Lower lobe of right lung (tissue), 2 donors: ENCODE measurements around the gene NKX1-1. TPM values are rescaled to one million over a fixed set of nuclear protein-coding genes. Genes with fewer than 3 reads are reported as not detected.
A peak's percentile ranks its signal among the peaks of the same experiment; 100 is the strongest.

Experiments
- ATAC-seq, 2 donors: fragments of 200-7000 bp; cut with Tn5 transposase; one replicate each; pipeline ENCODE4 v1.9.1; 2020 to 2022; ENCODE audit warnings: mild to moderate bottlenecking in 2 of 2, moderate library complexity in 2 of 2
- DNase-seq: peaks from one replicate; pipeline ENCODE4 v3.0.0-alpha.2; 2020
- H3K27ac ChIP-seq: fragments of 200-600 bp; one replicate; pipeline ENCODE4 v1.8.0; 2022
- H3K27me3 ChIP-seq: fragments of 200-600 bp; one replicate; pipeline ENCODE4 v1.8.0; 2022; ENCODE audit warnings: low read depth
- H3K36me3 ChIP-seq: fragments of 200-600 bp; one replicate; pipeline ENCODE4 v1.8.0; 2022; ENCODE audit warnings: mild to moderate bottlenecking
- H3K4me1 ChIP-seq: fragments of 200-600 bp; one replicate; pipeline ENCODE4 v1.8.0; 2022
- H3K4me3 ChIP-seq: fragments of 200-600 bp; one replicate; pipeline ENCODE4 v1.8.0; 2022; ENCODE audit warnings: mild to moderate bottlenecking
- H3K9me3 ChIP-seq: fragments of 200-600 bp; one replicate; pipeline ENCODE4 v1.8.0; 2022
- CTCF ChIP-seq: fragments of 200-600 bp; IDR thresholded peaks from one replicate; pipeline ENCODE4 v1.8.0; 2022; ENCODE audit warnings: antibody characterized with exemption, mild to moderate bottlenecking
- intact Hi-C: fragments of 100-400 bp; cut with DNase I; formaldehyde crosslinking; loops from one replicate; pipeline ENCODE4 v1.11.0; 2022
- total RNA-seq: library from RNA; stranded (reverse); fragmentation: NEBNext Ultra II Directional; extraction: Animal tissue kit (Norgen Biotek cat#: 25700); gene quantifications from one replicate; pipeline ENCODE4 v1.2.1, GENCODE V29; 2021
- donor health status: DM: no; HTN: yes; CAD: no; lungs with severe emphysema.

NKX1-1 gene
- total RNA-seq, 1 donor from 2014 or later = not detected

- Histone ChIP-seq H3K4me3 (no peak overlapping the region), H3K27me3 (no peaks in the 10 kb centered on the region), H3K4me1 (peaks cover 13% of the 10 kb centered on the region), H3K27ac (peak overlapping the region; percentile 41), H3K9me3 (no peaks in the 10 kb centered on the region), H3K36me3 (peaks cover 53% of the 10 kb centered on the region)
- intact Hi-C loops = no loop called here
- TF ChIP-seq CTCF = peak; percentile 7
- DNase-seq (peak; percentile 79), ATAC-seq (peak; percentile 76 to 85)
Measured at GRCh38 chr4:1365271-1366178, 40.7 kb downstream of the NKX1-1 start.

- Histone ChIP-seq H3K36me3 (peaks cover 57% of the 10 kb centered on the region), H3K27me3 (no peaks in the 10 kb centered on the region), H3K4me1 (peaks cover 13% of the 10 kb centered on the region), H3K4me3 (no peak overlapping the region), H3K27ac (peak overlapping the region; percentile 41), H3K9me3 (no peaks in the 10 kb centered on the region)
- DNase-seq = peak; percentile 37
- no peak for TF ChIP-seq CTCF
- intact Hi-C loops = no loop called here
- no peak for ATAC-seq
Measured at GRCh38 chr4:1364748-1365147, 41.5 kb downstream of the NKX1-1 start.

- no peak for ATAC-seq
- H3K27me3 ChIP-seq = no peaks in the 10 kb centered on the region
- no peak overlapping the region for H3K27ac ChIP-seq
- DNase-seq = no peak
- peaks cover 57% of the 10 kb centered on the region for H3K36me3 ChIP-seq
- no peak overlapping the region for H3K4me3 ChIP-seq
- no peaks in the 10 kb centered on the region for H3K9me3 ChIP-seq
- H3K4me1 ChIP-seq = peaks cover 13% of the 10 kb centered on the region
- intact Hi-C loops = no loop called here
- TF ChIP-seq CTCF = no peak
Measured at GRCh38 chr4:1364217-1364616, 42.0 kb downstream of the NKX1-1 start.

GRCh38 chr4:1363513-1363912 is 42.7 kb downstream of the NKX1-1 start:
- Histone ChIP-seq H3K36me3 (peaks cover 63% of the 10 kb centered on the region), H3K9me3 (no peaks in the 10 kb centered on the region), H3K4me3 (no peak overlapping the region), H3K4me1 (peaks cover 13% of the 10 kb centered on the region), H3K27me3 (no peaks in the 10 kb centered on the region), H3K27ac (no peak overlapping the region)
- no peak for DNase-seq
- TF ChIP-seq CTCF = no peak
- ATAC-seq = no peak
- intact Hi-C loops = no loop called here

GRCh38 chr4:1362521-1362920 is 43.7 kb downstream of the NKX1-1 start:
- Histone ChIP-seq H3K27ac (no peak overlapping the region), H3K4me1 (peaks cover 13% of the 10 kb centered on the region), H3K4me3 (no peak overlapping the region), H3K27me3 (no peaks in the 10 kb centered on the region), H3K36me3 (peaks cover 64% of the 10 kb centered on the region), H3K9me3 (no peaks in the 10 kb centered on the region)
- no peak for DNase-seq
- no peak for ATAC-seq
- intact Hi-C loops = no loop called here
- no peak for TF ChIP-seq CTCF
